HepG2 (cell line): ENCODE data around the gene PCBD2. TPM values are rescaled to one million over a fixed set of nuclear protein-coding genes. Genes with fewer than 3 reads are reported as not detected.

Experiments used
- ATAC-seq: fragments of 200-7000 bp; cut with Tn5 transposase; 3 replicates; pipeline ENCODE4 v1.9.1; 2020; ENCODE audit warnings: mild to moderate bottlenecking, moderate library complexity
- BruUV-seq: library from RNA; stranded (reverse); fragments of 400-500 nt; replicated peaks from 2 replicates; lab custom pipeline; 2021; lab: Mats Ljungman, UMichigan
- CTCF ChIA-PET: fragments of 300-600 bp; formaldehyde crosslinking; extraction: SDS; loops from one replicate; lab custom pipeline; 2021; ENCODE audit warnings: low total read pairs, inconsistent platforms, low intra/inter-chr PET ratio; lab: Yijun Ruan, JAX
- POLR2A ChIA-PET: fragments of 350-600 bp; sonication (Branson Sonifier 250); formaldehyde crosslinking; loops from one replicate; lab custom pipeline; 2020; ENCODE audit warnings: antibody characterized with exemption, inconsistent platforms; lab: Yijun Ruan, JAX
- DNase-seq: peaks from one replicate; pipeline ENCODE4 v3.0.0-alpha.2; 2015; ENCODE audit warnings: low spot score
- FAIRE-seq: peaks from 3 replicates; lab custom pipeline; 2011; peaks lifted over from hg19 to GRCh38; lab: Jason Lieb, UNC
- H2AFZ ChIP-seq: one replicate; pipeline ENCODE4 v1.6.1; 2011; ENCODE audit warnings: low read length, inconsistent platforms
- H3K27ac ChIP-seq: fragments of 300-600 bp; 3 replicates; pipeline ENCODE4 v1.8.0; 2011; ENCODE audit warnings: mixed run types, mild to moderate bottlenecking, mixed read lengths, low read length, inconsistent platforms; ENCODE audit not compliant: insufficient read depth; ENCODE audit errors: extremely low read length
- H3K27me3 ChIP-seq, 2 experiments: fragments of 200-600 bp in 1 of 2; 2 replicates in 1 of 2; 3 replicates in 1 of 2; pipeline versions ENCODE4 v1.6.0 to v1.8.0; 2011; ENCODE audit warnings: low read length in 2 of 2, mild to moderate bottlenecking in 2 of 2, moderate library complexity in 2 of 2, inconsistent platforms in 1 of 2; ENCODE audit not compliant: insufficient read depth in 2 of 2, control insufficient read depth in 1 of 2
- H3K36me3 ChIP-seq, 2 experiments: fragments of 200-600 bp in 1 of 2; replicated peaks in 1 of 2; 2 replicates in 1 of 2; 3 replicates in 1 of 2; pipeline versions ENCODE4 v1.5.1 to v1.8.0; 2011; ENCODE audit warnings: low read length in 2 of 2, inconsistent platforms in 1 of 2; ENCODE audit not compliant: insufficient read depth in 2 of 2, control insufficient read depth in 1 of 2
- H3K4me1 ChIP-seq: 2 replicates; pipeline ENCODE4 v1.5.1; 2012; ENCODE audit warnings: low read length, inconsistent platforms; ENCODE audit not compliant: insufficient read depth
- H3K4me2 ChIP-seq: 2 replicates; pipeline ENCODE4 v1.6.0; 2011; ENCODE audit warnings: low read depth, low read length, inconsistent platforms
- H3K4me3 ChIP-seq, 3 experiments: fragments of 200-600 bp in 1 of 3; sonication (generic), shearing (Covaris generic) in 1 of 3; replicated peaks in 1 of 3; 2 replicates each; pipeline ENCODE4 v1.5.1; 2011 to 2016; ENCODE audit warnings: low read length in 3 of 3, inconsistent platforms in 2 of 3, low read depth in 2 of 3, mild to moderate bottlenecking in 2 of 3, control low read depth in 1 of 3, mixed read lengths in 1 of 3; ENCODE audit not compliant: insufficient read depth in 1 of 3
- H3K79me2 ChIP-seq: one replicate; pipeline ENCODE4 v1.6.1; 2011; ENCODE audit warnings: low read length, inconsistent platforms; ENCODE audit not compliant: insufficient read depth
- H3K9ac ChIP-seq: 2 replicates; pipeline ENCODE4 v1.6.0; 2011; ENCODE audit warnings: mild to moderate bottlenecking, low read depth, low read length, inconsistent platforms; ENCODE audit not compliant: insufficient read depth
- H3K9me3 ChIP-seq: 2 replicates; pipeline ENCODE4 v1.5.1; 2012; ENCODE audit warnings: mild to moderate bottlenecking, low read length
- H4K20me1 ChIP-seq: 2 replicates; pipeline ENCODE4 v1.6.0; 2011; ENCODE audit warnings: inconsistent platforms, mild to moderate bottlenecking, low read length, moderate library complexity; ENCODE audit not compliant: insufficient read depth
- DDIT3 ChIP-seq: sonication (generic); formaldehyde crosslinking; IDR thresholded peaks from 2 replicates; pipeline ENCODE4 v1.4.0; 2020; ENCODE audit warnings: mild to moderate bottlenecking, missing genetic modification reagents
- GABPB1 ChIP-seq: IDR thresholded peaks from 2 replicates; pipeline ENCODE4 v1.6.1; 2016; ENCODE audit warnings: mild to moderate bottlenecking, missing genetic modification reagents, moderate library complexity, missing compliant biosample characterization
- HINFP ChIP-seq: sonication (generic); formaldehyde crosslinking; IDR thresholded peaks from 2 replicates; pipeline ENCODE4 v1.4.0; 2020; ENCODE audit warnings: low read depth, mild to moderate bottlenecking, missing genetic modification reagents
- HNRNPH1 ChIP-seq: fragments of 200-400 bp; formaldehyde crosslinking; optimal IDR thresholded peaks from 2 replicates; pipeline ENCODE3; 2017; ENCODE audit warnings: mild to moderate bottlenecking, low read depth, low read length
- NFKB2 ChIP-seq: sonication (generic); formaldehyde crosslinking; IDR thresholded peaks from 2 replicates; pipeline ENCODE4 v1.4.0; 2020; ENCODE audit warnings: missing genetic modification reagents, borderline replicate concordance
- NONO ChIP-seq, 2 experiments: fragments of 450-650 bp in 1 of 2; sonication (generic) in 1 of 2; formaldehyde crosslinking in 1 of 2; IDR thresholded peaks in 1 of 2; conservative IDR thresholded peaks in 1 of 2; 2 replicates each; pipeline versions ENCODE4 v1.6.1 to v1.8.0; 2017 to 2022; ENCODE audit warnings: mild to moderate bottlenecking in 1 of 2, missing genetic modification reagents in 1 of 2, moderate library complexity in 1 of 2
- PRDM10 ChIP-seq: sonication (generic); formaldehyde crosslinking; IDR thresholded peaks from 2 replicates; pipeline ENCODE4 v1.4.0; 2020; ENCODE audit warnings: low read depth, missing genetic modification reagents
- PTBP1 ChIP-seq: fragments of 200-400 bp; formaldehyde crosslinking; IDR thresholded peaks from 2 replicates; pipeline ENCODE4 v1.6.1; 2018; ENCODE audit warnings: low read length, low read depth; ENCODE audit not compliant: poor library complexity, severe bottlenecking
- RAD21 ChIP-seq: fragments of 450-650 bp; formaldehyde crosslinking; IDR thresholded peaks from 2 replicates; pipeline ENCODE4 v1.5.0; 2020; ENCODE audit warnings: mild to moderate bottlenecking
- SMAD1 ChIP-seq: sonication (generic); formaldehyde crosslinking; IDR thresholded peaks from 2 replicates; pipeline ENCODE4 v1.4.0; 2020; ENCODE audit warnings: missing genetic modification reagents, low read depth, mild to moderate bottlenecking, borderline replicate concordance
- SMC3 ChIP-seq: IDR thresholded peaks from 2 replicates; pipeline ENCODE4 v1.6.1; 2011; ENCODE audit warnings: low read length, improper control_type of control experiment
- STAG1 ChIP-seq: sonication (generic); formaldehyde crosslinking; IDR thresholded peaks from 2 replicates; pipeline ENCODE4 v1.4.0; 2020; ENCODE audit warnings: missing genetic modification reagents
- TEAD2 ChIP-seq: sonication (generic); formaldehyde crosslinking; IDR thresholded peaks from 2 replicates; pipeline ENCODE4 v1.9.0; 2021; ENCODE audit warnings: missing genetic modification reagents
- THAP8 ChIP-seq: sonication (generic); formaldehyde crosslinking; IDR thresholded peaks from 2 replicates; pipeline ENCODE4 v1.5.1; 2020; ENCODE audit warnings: missing genetic modification reagents, mild to moderate bottlenecking, borderline replicate concordance
- ZMAT3 ChIP-seq: sonication (generic); formaldehyde crosslinking; conservative IDR thresholded peaks from 2 replicates; pipeline ENCODE4 v1.7.0; 2021; ENCODE audit warnings: missing genetic modification reagents
- ZNF296 ChIP-seq: sonication (generic); formaldehyde crosslinking; conservative IDR thresholded peaks from 2 replicates; pipeline ENCODE4 v1.5.0; 2020; ENCODE audit warnings: mild to moderate bottlenecking, missing genetic modification reagents
- ZNF317 ChIP-seq: sonication (generic); formaldehyde crosslinking; IDR thresholded peaks from 2 replicates; pipeline ENCODE4 v1.5.0; 2020; ENCODE audit warnings: mild to moderate bottlenecking, missing genetic modification reagents
- ZNF605 ChIP-seq: sonication (generic); formaldehyde crosslinking; IDR thresholded peaks from 2 replicates; pipeline ENCODE4 v1.8.0; 2022; ENCODE audit warnings: mild to moderate bottlenecking, missing genetic modification reagents
- WGBS: methylation state at CpG from one replicate; pipeline ENCODE4 v1.1.6; 2017; ENCODE audit warnings: low lambda C conversion rate; 5-methylcytosine and 5-hydroxymethylcytosine counted together
- in situ Hi-C: cut with HindIII; loops from 2 replicates; pipeline ENCODE4 v1.10.0; 2017; ENCODE audit warnings: low pct_unique_long_range_greater_than_20kb; ENCODE audit not compliant: extremely low pct_ligation_motif_present
- intact Hi-C: fragments of 100-400 bp; cut with micrococcal nuclease; formaldehyde crosslinking; loops from one replicate; pipeline ENCODE4 v1.10.0; 2022; ENCODE audit not compliant: unreplicated experiment
- polyA plus RNA-seq, 8 experiments: library from polyadenylated mRNA; depleted of rRNA in 3 of 8; stranded (reverse) in 7 of 8; unstranded in 1 of 8; fragments of >200 nt; fragmentation: Illumina TruSeq in 4 of 8; extraction: Trizol in 4 of 8; gene quantifications; 2 replicates each; pipeline versions ENCODE4 v1.2.1 to v1.2.3, GENCODE V29; 2011 to 2016; ENCODE audit warnings: low read depth in 4 of 8, missing spikeins in 1 of 8, mixed read lengths in 1 of 8; ENCODE audit not compliant: insufficient read depth in 1 of 8
- total RNA-seq, 5 experiments: library from RNA; depleted of rRNA; stranded (reverse); fragments of >200 nt; fragmentation: Illumina TruSeq; extraction: Trizol; gene quantifications; 2 replicates each; pipeline ENCODE4 v1.2.3, GENCODE V29; 2016; ENCODE audit warnings: low read depth in 1 of 5

The PCBD2 gene
- total and polyA plus RNA-seq, 2 of the 13 experiments (the other 11 are each of a cell fraction or from before 2014, with no cell fraction given): 5.5 to 12.0 TPM

- H3K4me3 ChIP-seq: no peak overlapping the region
- CTCF ChIA-PET: interaction anchor here (1.2 to 3.7 kb wide), 3 partner anchors 152 to 193 kb away, joined by 4 to 18 read pairs (median 8); no protein-coding TSS in a partner anchor
- TF ChIP-seq ZNF605 (CRISPR knock-in tag) (no peak), TEAD2 (CRISPR knock-in tag) (no peak), ZMAT3 (CRISPR knock-in tag) (no peak), DDIT3 (no peak), STAG1 (peak; percentile 79), PTBP1 (no peak), RAD21 (CRISPR knock-in tag) (peak; percentile 60), HNRNPH1 (no peak), SMAD1 (no peak), GABPB1 (no peak), HINFP (CRISPR knock-in tag) (no peak), NFKB2 (CRISPR knock-in tag) (no peak), SMC3 (peak; percentile 78), NONO (IDR thresholded peaks at IDR 0.05) (no peak), NONO (CRISPR knock-in tag; conservative IDR thresholded peaks at IDR 0.05) (no peak), PRDM10 (no peak), ZNF317 (no peak), ZNF296 (no peak), THAP8 (CRISPR knock-in tag) (no peak)
These were observed 105.8 kb downstream of the PCBD2 start for GRCh38 chr5:135010502-135011354.

More at GRCh38 chr5:135010502-135011354, 105.8 kb downstream of the PCBD2 start:
- no peak overlapping the region for H2AFZ ChIP-seq
- no peak overlapping the region for H3K9ac ChIP-seq
- H3K27ac ChIP-seq: no peak overlapping the region
- POLR2A ChIA-PET: no interaction called here
- no TSS peak for BruUV-seq
- H3K79me2 ChIP-seq: no peaks in the 10 kb centered on the region
- intact Hi-C loops: loop anchor here (5.0 kb wide), 1 partner anchor 182 kb away; no protein-coding TSS in a partner anchor
- H3K4me2 ChIP-seq: no peak overlapping the region
- no peaks in the 10 kb centered on the region for H4K20me1 ChIP-seq
- H3K4me1 ChIP-seq: peaks cover 14% of the 10 kb centered on the region
- 71% methylated on average over 2 of the region's 3 CpGs for WGBS
- peak; percentile 18 for DNase-seq
- in situ Hi-C loops: no loop called here
- no peaks in the 10 kb centered on the region for H3K27me3 ChIP-seq
- H3K36me3 ChIP-seq: no peaks in the 10 kb centered on the region
- no peak for FAIRE-seq
- ATAC-seq: peak; percentile 70
- no peaks in the 10 kb centered on the region for H3K9me3 ChIP-seq
